MM.1S (cell line): ENCODE measurements around the gene ENTPD2.

Experiments used
- DNase-seq: peaks from one replicate; pipeline ENCODE4 v3.0.0-alpha.2; 2015
- H2AFZ ChIP-seq: fragments of 300-600 bp; sonication (generic); 2 replicates; pipeline ENCODE4 v1.6.0; 2016; ENCODE audit warnings: antibody characterized with exemption, low read length
- H3F3A ChIP-seq: fragments of 300-600 bp; sonication (generic); 2 replicates; pipeline ENCODE4 v1.6.1; 2016; ENCODE audit warnings: mild to moderate bottlenecking, antibody characterized with exemption, low read length, moderate library complexity, mixed read lengths; ENCODE audit not compliant: insufficient read depth
- H3K27ac ChIP-seq: fragments of 300-600 bp; sonication (generic); 2 replicates; pipeline ENCODE4 v1.5.1; 2016; ENCODE audit warnings: mild to moderate bottlenecking, low read length
- H3K27me3 ChIP-seq: fragments of 300-600 bp; sonication (generic); replicated peaks from 2 replicates; pipeline ENCODE4 v1.6.0; 2016; ENCODE audit warnings: low read length; ENCODE audit not compliant: insufficient read depth
- H3K36me3 ChIP-seq: fragments of 300-600 bp; sonication (generic); replicated peaks from 2 replicates; pipeline ENCODE4 v1.6.1; 2016; ENCODE audit warnings: mild to moderate bottlenecking, low read length, mixed read lengths; ENCODE audit not compliant: insufficient read depth
- H3K4me1 ChIP-seq: fragments of 300-600 bp; sonication (generic); 2 replicates; pipeline ENCODE4 v1.6.1; 2016; ENCODE audit warnings: low read length, mixed read lengths
- H3K4me2 ChIP-seq: fragments of 300-600 bp; sonication (generic); 2 replicates; pipeline ENCODE4 v1.6.0; 2016; ENCODE audit warnings: low read depth, low read length
- H3K4me3 ChIP-seq: fragments of 300-600 bp; sonication (generic); 2 replicates; pipeline ENCODE4 v1.5.1; 2016; ENCODE audit warnings: low read length, mixed read lengths
- H3K79me2 ChIP-seq: fragments of 300-600 bp; sonication (generic); 2 replicates; pipeline ENCODE4 v1.6.1; 2016; ENCODE audit warnings: mixed run types, low read length, mixed read lengths
- H3K9ac ChIP-seq: fragments of 300-600 bp; sonication (generic); 2 replicates; pipeline ENCODE4 v1.6.1; 2016; ENCODE audit warnings: low read length, mixed read lengths
- H3K9me2 ChIP-seq: fragments of 300-600 bp; sonication (generic); replicated peaks from 2 replicates; pipeline ENCODE4 v1.6.1; 2016; ENCODE audit warnings: mild to moderate bottlenecking, low read length, mixed read lengths; ENCODE audit not compliant: insufficient read depth
- H3K9me3 ChIP-seq: fragments of 300-600 bp; sonication (generic); replicated peaks from 2 replicates; pipeline ENCODE4 v1.6.1; 2016; ENCODE audit warnings: mild to moderate bottlenecking, low read length, mixed read lengths; ENCODE audit not compliant: insufficient read depth
- H4K20me1 ChIP-seq: fragments of 300-600 bp; sonication (generic); 2 replicates; pipeline ENCODE4 v1.6.1; 2016; ENCODE audit warnings: mild to moderate bottlenecking, low read length, moderate library complexity, mixed read lengths; ENCODE audit not compliant: insufficient read depth
- EZH2 ChIP-seq: fragments of 300-600 bp; sonication (generic); optimal IDR thresholded peaks from 2 replicates; pipeline ENCODE3; 2017; ENCODE audit warnings: low read depth, mild to moderate bottlenecking, antibody characterized with exemption, low read length, mixed read lengths
- EZH2phosphoT487 ChIP-seq: fragments of 300-600 bp; sonication (generic); IDR thresholded peaks from 2 replicates; pipeline ENCODE4 v1.6.1; 2018; ENCODE audit warnings: antibody characterized with exemption, low read length
- TF ChIP-seq, protein P1 (sequence below): fragments of 300-600 bp; sonication (generic); IDR thresholded peaks from 2 replicates; pipeline ENCODE4 v1.5.1; 2016; ENCODE audit warnings: antibody characterized with exemption, low read length, mixed read lengths

The ENTPD2 gene

DNA sequence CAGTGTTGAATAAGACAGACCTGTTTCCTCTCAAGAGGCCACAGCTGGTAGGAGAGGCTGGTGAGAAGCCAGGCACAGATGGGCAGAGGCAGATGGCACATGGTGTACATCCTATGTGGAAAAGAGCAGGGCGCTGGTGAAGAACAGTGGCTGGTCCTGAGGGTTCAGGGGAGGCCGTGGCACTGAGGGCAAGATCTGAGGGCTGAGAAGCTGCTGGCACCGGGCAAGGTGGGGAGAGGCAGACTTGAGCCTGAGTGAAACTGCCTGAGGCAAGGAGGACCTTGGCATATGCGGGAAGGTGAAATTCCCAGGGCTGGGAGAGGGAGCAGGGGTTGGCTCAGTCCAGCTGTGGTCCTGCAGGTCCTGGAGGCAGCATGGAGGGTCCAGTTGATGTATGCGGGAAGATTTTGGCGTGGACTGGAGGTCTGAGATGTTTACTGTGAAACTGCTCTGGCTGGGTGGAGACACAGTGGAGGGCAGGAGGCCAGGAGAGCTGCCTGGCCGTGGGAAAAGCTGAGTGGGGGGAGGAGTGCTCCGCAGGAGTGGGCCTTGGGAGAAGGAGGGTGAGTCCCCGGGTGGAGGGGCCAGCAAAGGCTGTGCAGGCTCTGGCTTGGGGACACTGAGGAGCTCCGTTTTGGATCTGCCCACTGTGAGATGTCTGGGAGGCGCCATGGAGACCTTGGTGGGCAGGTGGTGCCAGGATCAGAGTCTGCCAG, 35.5 kb upstream of the ENTPD2 start:
- no peaks in the 10 kb centered on the region for H4K20me1 ChIP-seq
- no peak overlapping the region for H3K27ac ChIP-seq
- H3K9me2 ChIP-seq: no peaks in the 10 kb centered on the region
- no peaks in the 10 kb centered on the region for H3K9me3 ChIP-seq
- TF ChIP-seq, protein P1, sequence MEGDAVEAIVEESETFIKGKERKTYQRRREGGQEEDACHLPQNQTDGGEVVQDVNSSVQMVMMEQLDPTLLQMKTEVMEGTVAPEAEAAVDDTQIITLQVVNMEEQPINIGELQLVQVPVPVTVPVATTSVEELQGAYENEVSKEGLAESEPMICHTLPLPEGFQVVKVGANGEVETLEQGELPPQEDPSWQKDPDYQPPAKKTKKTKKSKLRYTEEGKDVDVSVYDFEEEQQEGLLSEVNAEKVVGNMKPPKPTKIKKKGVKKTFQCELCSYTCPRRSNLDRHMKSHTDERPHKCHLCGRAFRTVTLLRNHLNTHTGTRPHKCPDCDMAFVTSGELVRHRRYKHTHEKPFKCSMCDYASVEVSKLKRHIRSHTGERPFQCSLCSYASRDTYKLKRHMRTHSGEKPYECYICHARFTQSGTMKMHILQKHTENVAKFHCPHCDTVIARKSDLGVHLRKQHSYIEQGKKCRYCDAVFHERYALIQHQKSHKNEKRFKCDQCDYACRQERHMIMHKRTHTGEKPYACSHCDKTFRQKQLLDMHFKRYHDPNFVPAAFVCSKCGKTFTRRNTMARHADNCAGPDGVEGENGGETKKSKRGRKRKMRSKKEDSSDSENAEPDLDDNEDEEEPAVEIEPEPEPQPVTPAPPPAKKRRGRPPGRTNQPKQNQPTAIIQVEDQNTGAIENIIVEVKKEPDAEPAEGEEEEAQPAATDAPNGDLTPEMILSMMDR: no peak
- no peak for TF ChIP-seq EZH2
- TF ChIP-seq EZH2phosphoT487: no peak
- H3F3A ChIP-seq: no peaks in the 10 kb centered on the region; the same call in 1 of the 2 replicates
- H3K9ac ChIP-seq: no peak overlapping the region
- H3K27me3 ChIP-seq: no peaks in the 10 kb centered on the region
- H3K4me2 ChIP-seq: no peak overlapping the region
- no peak for DNase-seq
- peaks cover 12% of the 10 kb centered on the region for H3K4me1 ChIP-seq
- no peak overlapping the region for H3K4me3 ChIP-seq
- no peak overlapping the region for H2AFZ ChIP-seq
- H3K36me3 ChIP-seq: no peaks in the 10 kb centered on the region
- H3K79me2 ChIP-seq: 0 out of 2 replicates have a peak, but pooled peaks cover 3% of the 10 kb centered on the region

DNA sequence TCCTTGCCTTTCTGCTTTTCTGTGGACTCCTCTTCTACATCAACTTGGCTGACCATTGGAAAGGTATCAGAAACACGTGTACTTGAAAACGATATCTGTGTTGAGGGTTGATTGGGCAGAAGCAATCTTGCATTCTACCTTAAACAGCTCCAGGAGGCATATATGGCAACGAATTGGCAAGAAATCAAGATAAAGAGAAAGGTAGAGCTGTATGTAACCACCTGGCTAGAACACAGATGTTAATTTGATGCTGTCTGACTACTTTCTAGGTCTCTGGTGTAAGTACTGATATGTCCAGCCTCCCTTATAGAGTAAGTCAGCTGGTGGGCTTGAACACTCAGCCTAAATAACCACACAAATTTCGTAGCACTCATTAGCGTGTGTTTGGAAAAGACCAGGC, 34.3 kb upstream of the ENTPD2 start:
- no peaks in the 10 kb centered on the region for H3K27me3 ChIP-seq
- peaks cover 12% of the 10 kb centered on the region for H3K4me1 ChIP-seq
- H3K4me3 ChIP-seq: no peak overlapping the region
- no peak overlapping the region for H3K27ac ChIP-seq
- H3K36me3 ChIP-seq: no peaks in the 10 kb centered on the region
- no peak overlapping the region for H3K9ac ChIP-seq
- TF ChIP-seq, protein P1: no peak
- TF ChIP-seq EZH2phosphoT487: no peak
- no peak for TF ChIP-seq EZH2
- H3K4me2 ChIP-seq: peak overlapping the region; percentile 69; the same call in 1 of the 2 replicates
- no peaks in the 10 kb centered on the region for H3K9me3 ChIP-seq
- H4K20me1 ChIP-seq: no peaks in the 10 kb centered on the region
- H3K9me2 ChIP-seq: no peaks in the 10 kb centered on the region
- no peak for DNase-seq
- no peak overlapping the region for H2AFZ ChIP-seq
- peaks cover 6% of the 10 kb centered on the region; the same call in 1 of the 2 replicates for H3F3A ChIP-seq
- 0 out of 2 replicates have a peak, but pooled peaks cover 3% of the 10 kb centered on the region for H3K79me2 ChIP-seq

DNA sequence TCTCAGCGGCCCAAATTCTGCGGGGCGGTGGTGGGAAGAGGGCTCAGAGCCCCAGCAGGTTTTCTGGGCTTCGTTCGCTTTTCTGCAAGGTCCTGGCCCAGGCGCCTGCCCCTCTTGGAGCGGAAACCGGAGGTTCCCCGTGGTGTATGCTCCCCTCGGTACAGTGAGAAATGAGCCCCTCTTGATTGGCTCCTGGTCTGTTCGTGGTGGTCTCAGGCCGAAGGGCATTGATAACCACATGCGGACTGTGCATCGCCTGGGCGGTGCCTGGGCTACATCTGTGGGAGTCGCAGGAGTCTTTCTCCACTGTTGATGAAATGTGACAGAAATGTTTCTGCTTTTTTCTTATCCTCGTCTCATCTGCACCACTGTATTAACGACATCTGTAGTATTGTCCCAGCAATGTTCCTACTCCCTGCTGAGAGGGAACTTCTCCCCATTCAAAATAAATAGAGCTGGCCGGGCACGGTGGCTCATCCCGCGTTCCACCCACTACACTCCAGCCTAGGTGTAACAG, 33.6 kb upstream of the ENTPD2 start:
- Histone ChIP-seq H3K27ac (peak overlapping the region; percentile 73; the same call in 1 of the 2 replicates), H2AFZ (peak overlapping the region; percentile 68), H3K9me3 (no peaks in the 10 kb centered on the region), H3K79me2 (0 out of 2 replicates have a peak, but pooled peaks cover 3% of the 10 kb centered on the region), H3F3A (peaks cover 6% of the 10 kb centered on the region; the same call in 1 of the 2 replicates), H3K27me3 (no peaks in the 10 kb centered on the region), H3K9ac (peak overlapping the region; percentile 82), H3K36me3 (no peaks in the 10 kb centered on the region), H3K4me3 (peak overlapping the region; percentile 85), H3K4me1 (peaks cover 12% of the 10 kb centered on the region), H4K20me1 (no peaks in the 10 kb centered on the region), H3K4me2 (peak overlapping the region; percentile 69), H3K9me2 (no peaks in the 10 kb centered on the region)
- no peak for TF ChIP-seq EZH2
- no peak for TF ChIP-seq EZH2phosphoT487
- TF ChIP-seq, protein P1: no peak
- DNase-seq: peak; percentile 21
